IPS-18a (cell line): ENCODE data around the gene TAGLN3.

Experiments
- H3K27ac ChIP-seq: one replicate; pipeline ENCODE4 v1.5.1; 2013; ENCODE audit warnings: low read length
- H3K27me3 ChIP-seq: one replicate; pipeline ENCODE4 v1.6.1; 2013; ENCODE audit warnings: mild to moderate bottlenecking, low read length; ENCODE audit not compliant: control insufficient read depth, insufficient read depth
- H3K36me3 ChIP-seq: one replicate; pipeline ENCODE4 v1.6.1; 2013; ENCODE audit warnings: low read depth, low read length; ENCODE audit not compliant: control insufficient read depth
- H3K4me1 ChIP-seq: one replicate; pipeline ENCODE4 v1.6.1; 2013; ENCODE audit warnings: low read depth, low read length; ENCODE audit not compliant: control insufficient read depth
- H3K4me3 ChIP-seq: one replicate; pipeline ENCODE4 v1.5.1; 2013; ENCODE audit warnings: low read length
- H3K9ac ChIP-seq: one replicate; pipeline ENCODE4 v1.6.1; 2013; ENCODE audit warnings: mild to moderate bottlenecking, low read length, moderate library complexity
- H3K9me3 ChIP-seq: one replicate; pipeline ENCODE4 v1.6.1; 2013; ENCODE audit warnings: low read depth, low read length; ENCODE audit not compliant: control insufficient read depth

The TAGLN3 gene

DNA sequence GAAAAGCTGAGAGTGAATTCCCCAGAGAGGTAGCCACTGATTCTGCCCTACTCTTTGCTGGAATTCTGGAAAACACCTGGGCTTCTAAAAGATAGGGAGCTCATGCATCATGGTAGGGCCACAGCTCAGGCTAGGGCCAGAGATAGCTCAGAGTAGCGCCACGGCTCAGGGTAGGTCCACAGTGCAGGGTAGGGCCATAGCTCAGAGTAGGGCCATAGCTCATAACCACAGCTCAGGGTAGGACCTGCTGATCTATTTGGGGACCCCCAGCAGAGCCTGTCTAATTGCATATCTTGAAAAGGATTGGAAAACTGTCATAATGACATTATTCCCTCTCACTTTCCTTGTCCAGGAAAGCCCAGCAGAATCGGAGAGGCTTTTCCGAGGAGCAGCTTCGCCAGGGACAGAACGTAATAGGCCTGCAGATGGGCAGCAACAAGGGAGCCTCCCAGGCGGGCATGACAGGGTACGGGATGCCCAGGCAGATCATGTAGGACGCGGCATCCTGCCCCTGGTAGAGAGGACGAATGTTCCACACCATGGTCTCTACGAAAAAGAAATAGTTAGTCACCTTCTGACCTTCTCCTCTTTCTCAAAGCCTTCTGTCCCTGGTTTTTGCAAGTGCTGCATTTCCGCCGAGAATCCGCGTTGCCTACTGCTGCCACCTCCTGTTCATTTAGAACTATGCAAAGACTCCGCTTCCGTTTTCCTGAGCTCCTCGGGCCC is 14.5 kb downstream of the TAGLN3 start:
- H3K4me3 ChIP-seq, result no peak overlapping the region
- H3K36me3 ChIP-seq, result peaks cover 6% of the 10 kb centered on the region
- no peaks in the 10 kb centered on the region for H3K4me1 ChIP-seq
- no peak overlapping the region for H3K9ac ChIP-seq
- H3K27me3 ChIP-seq, result no peaks in the 10 kb centered on the region
- no peak overlapping the region for H3K27ac ChIP-seq
- no peaks in the 10 kb centered on the region for H3K9me3 ChIP-seq

DNA sequence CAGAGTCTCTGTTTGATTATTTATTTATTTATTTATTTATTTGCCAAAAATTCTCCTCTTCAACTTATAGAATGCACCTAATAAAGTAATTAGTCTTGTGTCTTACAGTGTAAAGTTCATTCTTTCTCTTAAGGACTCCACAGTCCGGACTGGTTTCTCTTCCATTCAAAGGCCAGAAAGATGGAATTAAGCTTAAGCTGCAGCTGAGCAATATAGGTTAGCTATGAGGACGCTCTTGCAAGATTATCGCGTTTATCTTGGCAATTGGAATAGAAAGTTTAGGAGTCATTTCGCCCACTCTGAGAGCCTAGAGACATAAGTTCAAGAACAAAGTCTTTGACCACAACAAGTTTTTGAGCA is 15.0 kb downstream of the TAGLN3 start:
- Histone ChIP-seq H3K4me1 (no peaks in the 10 kb centered on the region), H3K36me3 (peaks cover 6% of the 10 kb centered on the region), H3K9me3 (no peaks in the 10 kb centered on the region), H3K4me3 (no peak overlapping the region), H3K9ac (no peak overlapping the region), H3K27me3 (no peaks in the 10 kb centered on the region), H3K27ac (no peak overlapping the region)

- Histone ChIP-seq H3K36me3 (no peaks in the 10 kb centered on the region), H3K4me3 (no peak overlapping the region), H3K9me3 (no peaks in the 10 kb centered on the region), H3K27ac (no peak overlapping the region), H3K4me1 (no peaks in the 10 kb centered on the region), H3K9ac (no peak overlapping the region), H3K27me3 (no peaks in the 10 kb centered on the region)
These were observed 18.4 kb downstream of the TAGLN3 start for GRCh38 chr3:112017091-112017490.

- H3K9ac ChIP-seq, result no peak overlapping the region
- H3K4me3 ChIP-seq, result no peak overlapping the region
- no peaks in the 10 kb centered on the region for H3K4me1 ChIP-seq
- H3K27ac ChIP-seq, result no peak overlapping the region
- no peaks in the 10 kb centered on the region for H3K36me3 ChIP-seq
- no peaks in the 10 kb centered on the region for H3K27me3 ChIP-seq
- H3K9me3 ChIP-seq, result no peaks in the 10 kb centered on the region
These were observed 20.0 kb downstream of the TAGLN3 start for GRCh38 chr3:112018712-112019111.

DNA sequence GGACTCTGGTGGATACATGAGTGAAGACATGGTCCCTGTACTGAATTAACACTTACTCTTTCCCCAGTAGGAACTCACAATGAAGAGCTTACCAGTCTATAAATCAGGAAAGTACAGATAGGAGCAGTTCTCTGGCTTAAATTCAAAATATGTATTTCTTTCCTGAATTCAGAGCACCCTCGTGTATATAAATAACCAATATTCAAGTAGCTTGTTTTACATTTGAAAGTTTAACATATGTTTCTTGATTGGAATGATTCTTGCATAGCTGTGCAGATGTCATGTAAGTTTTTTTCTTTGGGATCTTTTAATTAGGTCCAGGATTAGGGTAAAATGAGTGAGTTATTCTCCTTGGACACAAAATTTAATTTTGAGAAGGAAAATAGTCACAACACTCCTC is 21.0 kb downstream of the TAGLN3 start:
- Histone ChIP-seq H3K9ac (no peak overlapping the region), H3K4me3 (no peak overlapping the region), H3K36me3 (no peaks in the 10 kb centered on the region), H3K4me1 (no peaks in the 10 kb centered on the region), H3K27ac (no peak overlapping the region), H3K9me3 (no peaks in the 10 kb centered on the region), H3K27me3 (no peaks in the 10 kb centered on the region)

DNA sequence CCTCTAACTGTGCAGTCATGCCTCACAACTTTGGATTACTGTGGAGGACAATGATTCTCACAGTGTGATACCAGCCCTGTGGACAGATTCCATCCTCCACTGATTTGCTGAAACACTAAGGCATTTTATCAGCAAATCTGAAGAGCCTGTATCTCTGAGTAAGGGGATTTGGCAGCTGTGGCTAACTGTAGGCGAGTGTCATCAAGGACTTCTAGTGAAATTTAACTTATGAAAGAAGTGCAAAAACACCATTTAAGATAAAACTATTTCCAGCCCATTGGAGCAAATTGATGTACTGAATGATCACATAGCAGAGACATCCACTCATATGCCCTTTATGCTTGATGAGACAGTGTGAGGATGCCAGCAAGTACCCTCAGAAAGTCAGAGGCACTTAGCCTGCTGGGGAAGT is 22.0 kb downstream of the TAGLN3 start:
- H3K9me3 ChIP-seq, result no peaks in the 10 kb centered on the region
- H3K9ac ChIP-seq, result no peak overlapping the region
- H3K4me3 ChIP-seq, result no peak overlapping the region
- H3K36me3 ChIP-seq, result no peaks in the 10 kb centered on the region
- H3K27ac ChIP-seq, result no peak overlapping the region
- no peaks in the 10 kb centered on the region for H3K4me1 ChIP-seq
- no peaks in the 10 kb centered on the region for H3K27me3 ChIP-seq

GRCh38 chr3:112027142-112027541 is 28.4 kb downstream of the TAGLN3 start:
- no peaks in the 10 kb centered on the region for H3K27me3 ChIP-seq
- H3K9ac ChIP-seq, result no peak overlapping the region
- no peaks in the 10 kb centered on the region for H3K4me1 ChIP-seq
- no peaks in the 10 kb centered on the region for H3K9me3 ChIP-seq
- H3K36me3 ChIP-seq, result no peaks in the 10 kb centered on the region
- H3K4me3 ChIP-seq, result no peak overlapping the region
- no peak overlapping the region for H3K27ac ChIP-seq

DNA sequence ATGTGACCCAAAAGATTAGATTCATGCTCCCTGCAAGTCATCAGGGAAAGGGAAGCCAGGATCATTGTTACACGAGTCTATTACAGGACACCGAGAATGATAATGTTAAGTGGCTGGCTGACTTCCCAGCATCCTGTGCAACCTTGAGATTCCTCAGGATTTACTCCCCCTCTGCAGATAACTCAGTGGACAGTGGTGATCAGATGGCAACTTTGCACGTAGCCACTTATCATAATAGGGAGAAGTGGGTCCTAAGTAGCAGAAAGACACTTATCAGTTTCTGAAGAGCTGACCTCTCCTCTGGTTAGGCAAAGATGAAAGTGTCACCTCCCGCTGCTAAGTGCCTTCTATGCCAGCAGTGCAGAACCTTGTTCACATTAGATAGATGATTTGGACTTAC is 29.1 kb downstream of the TAGLN3 start:
- Histone ChIP-seq H3K27ac (no peak overlapping the region), H3K9me3 (no peaks in the 10 kb centered on the region), H3K9ac (no peak overlapping the region), H3K27me3 (no peaks in the 10 kb centered on the region), H3K4me1 (no peaks in the 10 kb centered on the region), H3K36me3 (no peaks in the 10 kb centered on the region), H3K4me3 (no peak overlapping the region)

- Histone ChIP-seq H3K4me3 (no peak overlapping the region), H3K27ac (no peak overlapping the region), H3K36me3 (no peaks in the 10 kb centered on the region), H3K4me1 (no peaks in the 10 kb centered on the region), H3K27me3 (no peaks in the 10 kb centered on the region), H3K9ac (no peak overlapping the region), H3K9me3 (no peaks in the 10 kb centered on the region)
These were observed 32.2 kb downstream of the TAGLN3 start for GRCh38 chr3:112030901-112031300.

- H3K4me1 ChIP-seq, result no peaks in the 10 kb centered on the region
- no peak overlapping the region for H3K27ac ChIP-seq
- H3K4me3 ChIP-seq, result no peak overlapping the region
- no peak overlapping the region for H3K9ac ChIP-seq
- H3K9me3 ChIP-seq, result peaks cover 5% of the 10 kb centered on the region
- no peaks in the 10 kb centered on the region for H3K27me3 ChIP-seq
- no peaks in the 10 kb centered on the region for H3K36me3 ChIP-seq
These were observed 33.5 kb downstream of the TAGLN3 start for GRCh38 chr3:112032098-112032731.

GRCh38 chr3:112034436-112034835 is 35.7 kb downstream of the TAGLN3 start, which contains the start of gene TMPRSS7:
TMPRSS7 (plus strand) TSS chr3:112034736; CDS start chr3:112034846, 110 bp downstream.
- peaks cover 5% of the 10 kb centered on the region for H3K9me3 ChIP-seq
- H3K9ac ChIP-seq, result no peak within 1 kb of the TSS
- H3K4me3 ChIP-seq, result no peak within 1 kb of the TSS
- no peaks in the 10 kb centered on the region for H3K27me3 ChIP-seq
- no peak within 1 kb of the TSS for H3K27ac ChIP-seq
- H3K4me1 ChIP-seq, result no peaks in the 10 kb centered on the region
- H3K36me3 ChIP-seq, result no peaks in the 10 kb centered on the region

DNA sequence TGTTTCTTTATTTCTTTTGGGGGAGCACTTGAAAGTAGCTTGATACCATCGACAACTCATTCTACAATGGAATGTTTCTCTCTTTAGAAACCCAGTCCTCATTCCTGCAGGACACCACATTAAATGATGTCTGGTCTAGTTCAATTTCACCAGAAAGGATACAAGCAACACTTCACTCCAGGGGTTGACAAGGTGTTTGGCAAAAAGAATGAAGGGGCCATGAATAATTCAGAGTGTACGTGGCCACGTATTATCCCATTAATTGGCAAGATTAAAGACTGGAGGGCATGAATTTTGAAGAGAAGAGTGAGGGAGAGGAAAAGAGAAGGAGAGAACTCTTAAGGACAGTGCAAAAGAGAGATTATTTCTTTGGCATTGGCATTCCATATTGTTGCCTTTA is 36.5 kb downstream of the TAGLN3 start:
- no peaks in the 10 kb centered on the region for H3K4me1 ChIP-seq
- no peak overlapping the region for H3K4me3 ChIP-seq
- H3K27me3 ChIP-seq, result no peaks in the 10 kb centered on the region
- H3K36me3 ChIP-seq, result no peaks in the 10 kb centered on the region
- H3K27ac ChIP-seq, result no peak overlapping the region
- H3K9ac ChIP-seq, result no peak overlapping the region
- H3K9me3 ChIP-seq, result peaks cover 5% of the 10 kb centered on the region
